B cell (primary cell): ENCODE results near the gene CYP17A1. TPM values are rescaled to one million over a fixed set of nuclear protein-coding genes. Genes with fewer than 3 reads are reported as not detected.
"Not testable (repeated sequence)": the region's sequence is repeated elsewhere in the genome, so short reads cannot be mapped to it uniquely, and the experiment has no call there.

ENCODE experiments used
- ATAC-seq: fragments of 200-7000 bp; cut with Tn5 transposase; one replicate; pipeline ENCODE4 v1.10.0; 2021; ENCODE audit warnings: low read depth, mild to moderate bottlenecking, moderate number of reproducible peaks, moderate library complexity
- CTCF ChIA-PET: fragments of 350-600 bp; sonication (Branson Sonifier 250); formaldehyde crosslinking; loops from one replicate; lab custom pipeline; 2021; ENCODE audit warnings: antibody characterized with exemption, inconsistent platforms; lab: Charles Lee
- POLR2A ChIA-PET: fragments of 350-600 bp; sonication (Branson Sonifier 250); formaldehyde crosslinking; loops from one replicate; lab custom pipeline; 2021; ENCODE audit warnings: antibody characterized with exemption; lab: Charles Lee
- DNase-seq: peaks from one replicate; pipeline ENCODE4 v3.0.0; 2013
- H2AFZ ChIP-seq: 2 replicates; pipeline ENCODE4 v1.6.1; 2012; ENCODE audit warnings: mild to moderate bottlenecking, low read depth, low read length; ENCODE audit not compliant: insufficient read depth, poor library complexity, severe bottlenecking
- H3K27ac ChIP-seq, 2 donors: 1 replicate in 1 of 2; 2 replicates in 1 of 2; pipeline ENCODE4 v1.5.1; 2012 to 2013; ENCODE audit warnings: low read length in 2 of 2, mild to moderate bottlenecking in 2 of 2, moderate library complexity in 1 of 2
- H3K27me3 ChIP-seq, 4 experiments: fragments of 200-600 bp in 1 of 4; sonication (generic) in 1 of 4; replicated peaks in 1 of 4; 1 replicate in 2 of 4; 2 replicates in 2 of 4; pipeline versions ENCODE4 v1.6.1 to v1.7.0; 2013 to 2016; ENCODE audit warnings: low read length in 3 of 4, mild to moderate bottlenecking in 2 of 4, mixed read lengths in 1 of 4, moderate library complexity in 1 of 4; ENCODE audit not compliant: insufficient read depth in 4 of 4, control insufficient read depth in 3 of 4; ENCODE audit errors: control extremely low read depth in 1 of 4
- H3K36me3 ChIP-seq, 2 experiments: replicated peaks in 1 of 2; 1 replicate in 1 of 2; 2 replicates in 1 of 2; pipeline versions ENCODE4 v1.6.1 to v1.7.1; 2013; ENCODE audit warnings: low read length in 1 of 2; ENCODE audit not compliant: insufficient read depth in 2 of 2, control insufficient read depth in 1 of 2; ENCODE audit errors: control extremely low read depth in 1 of 2, extremely low read depth in 1 of 2
- H3K4me1 ChIP-seq, 2 donors: fragments of 200-600 bp in 1 of 2; sonication (generic) in 1 of 2; 1 replicate in 1 of 2; 2 replicates in 1 of 2; pipeline versions ENCODE4 v1.5.1 to v1.6.1; 2013 to 2017; ENCODE audit warnings: low read length in 2 of 2; ENCODE audit not compliant: control insufficient read depth in 2 of 2, insufficient read depth in 2 of 2
- H3K4me2 ChIP-seq: replicated peaks from 2 replicates; pipeline ENCODE3; 2012; ENCODE audit warnings: mild to moderate bottlenecking, low read depth, low read length; ENCODE audit not compliant: poor library complexity, severe bottlenecking
- H3K4me3 ChIP-seq, 5 experiments: fragments of 200-600 bp in 1 of 5; sonication (generic) in 1 of 5; 1 replicate in 3 of 5; 2 replicates in 2 of 5; pipeline versions ENCODE4 v1.5.1 to v1.7.0; 2011 to 2016; ENCODE audit warnings: low read length in 4 of 5, mild to moderate bottlenecking in 4 of 5, low read depth in 2 of 5, control low read depth in 1 of 5, moderate library complexity in 1 of 5; ENCODE audit not compliant: insufficient read depth in 1 of 5; ENCODE audit errors: control extremely low read depth in 1 of 5, extremely low read depth in 1 of 5
- H3K79me2 ChIP-seq: fragments of 200-600 bp; sonication (generic); one replicate; pipeline ENCODE4 v1.6.0; 2016; ENCODE audit warnings: low read length; ENCODE audit not compliant: control insufficient read depth, insufficient read depth
- H3K9ac ChIP-seq: fragments of 200-600 bp; sonication (generic); 2 replicates; pipeline ENCODE4 v1.6.1; 2017; ENCODE audit warnings: mild to moderate bottlenecking, low read length, moderate library complexity
- H3K9me3 ChIP-seq, 3 donors: one replicate each; pipeline versions ENCODE4 v1.6.1 to v1.7.1; 2013; ENCODE audit warnings: low read length in 2 of 3; ENCODE audit not compliant: control insufficient read depth in 2 of 3, insufficient read depth in 1 of 3; ENCODE audit errors: control extremely low read depth in 1 of 3
- H4K20me1 ChIP-seq: 2 replicates; pipeline ENCODE4 v1.6.0; 2012; ENCODE audit warnings: mild to moderate bottlenecking, low read length; ENCODE audit not compliant: insufficient read depth, control insufficient read depth, poor library complexity, severe bottlenecking
- H3K27ac Mint-ChIP-seq: one replicate; pipeline ENCODE4 v1.8.0; 2021; ENCODE audit warnings: mixed read lengths
- H3K27me3 Mint-ChIP-seq: one replicate; pipeline ENCODE4 v1.8.0; 2021; ENCODE audit warnings: mixed read lengths
- H3K4me1 Mint-ChIP-seq: one replicate; pipeline ENCODE4 v1.8.0; 2021; ENCODE audit warnings: mixed read lengths
- H3K4me3 Mint-ChIP-seq: one replicate; pipeline ENCODE4 v1.8.0; 2021; ENCODE audit warnings: mixed read lengths
- H3K9me3 Mint-ChIP-seq: one replicate; pipeline ENCODE4 v1.8.0; 2022; ENCODE audit warnings: mixed read lengths; ENCODE audit not compliant: insufficient read depth
- EZH2 ChIP-seq: IDR thresholded peaks from 2 replicates; pipeline ENCODE4 v1.6.1; 2012; ENCODE audit warnings: borderline replicate concordance, low read depth, mild to moderate bottlenecking, moderate library complexity, low read length; ENCODE audit not compliant: insufficient read depth, poor library complexity, severe bottlenecking
- WGBS: methylation state at CpG from one replicate; pipeline ENCODE4 v1.1.5; 2013; ENCODE audit warnings: missing lambda C conversion rate; ENCODE audit not compliant: insufficient coverage; 5-methylcytosine and 5-hydroxymethylcytosine counted together
- intact Hi-C: fragments of 100-400 bp; cut with micrococcal nuclease; formaldehyde crosslinking; loops from one replicate; pipeline ENCODE4 v1.10.0; 2022
- polyA plus RNA-seq: library from polyadenylated mRNA; depleted of rRNA; stranded (reverse); fragments of >200 nt; gene quantifications from 2 replicates; pipeline ENCODE4 v1.2.3, GENCODE V29; 2012
- total RNA-seq, 2 donors: library from RNA; stranded (reverse); fragments of 120-200 nt in 1 of 2; gene quantifications; 1 replicate in 1 of 2; 2 replicates in 1 of 2; pipeline versions ENCODE4 v1.2.3 to v1.2.4, GENCODE V29; 2013 to 2022
- TF ChIP-seq, protein P1 (sequence below): fragments of 200-600 bp; IDR thresholded peaks from one replicate; pipeline ENCODE4 v1.8.0; 2022; ENCODE audit warnings: antibody characterized with exemption, mild to moderate bottlenecking

CYP17A1 gene
- total and polyA plus RNA-seq, 2 donors (not counting 1 experiment from before 2014, with no cell fraction given) = not detected

DNA sequence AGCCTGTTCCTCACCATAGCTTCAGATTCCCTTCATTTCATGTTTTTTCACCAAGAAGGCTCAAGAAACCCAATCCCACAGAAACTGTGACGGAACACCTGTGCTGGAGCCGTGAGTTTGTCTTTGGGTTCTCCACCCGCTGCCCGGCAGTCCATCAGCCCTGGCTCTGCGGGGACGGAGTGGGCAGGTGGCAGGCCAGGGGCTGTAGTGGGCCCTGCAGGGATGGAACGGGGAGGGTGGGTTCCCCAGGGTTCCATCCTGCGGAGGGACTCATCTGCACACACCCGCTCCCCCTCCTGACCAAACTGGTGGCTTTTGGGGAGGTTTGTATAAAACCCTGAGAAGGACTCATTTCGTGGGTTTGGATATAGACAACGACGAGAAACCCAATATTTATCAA lies 15.0 kb downstream of the CYP17A1 start:
- no peak overlapping the region for H3K4me3 ChIP-seq
- H3K4me1 ChIP-seq = peaks cover 5 to 9% of the 10 kb centered on the region in 2 donors
- H3K79me2 ChIP-seq = no peaks in the 10 kb centered on the region
- no peaks in the 10 kb centered on the region for H3K27me3 Mint-ChIP-seq
- H3K4me3 Mint-ChIP-seq = no peak overlapping the region
- WGBS = 88% methylated on average over 8 of the region's 12 CpGs
- no peak overlapping the region for H3K27ac ChIP-seq
- no peak for TF ChIP-seq EZH2
- TF ChIP-seq, protein P1, sequence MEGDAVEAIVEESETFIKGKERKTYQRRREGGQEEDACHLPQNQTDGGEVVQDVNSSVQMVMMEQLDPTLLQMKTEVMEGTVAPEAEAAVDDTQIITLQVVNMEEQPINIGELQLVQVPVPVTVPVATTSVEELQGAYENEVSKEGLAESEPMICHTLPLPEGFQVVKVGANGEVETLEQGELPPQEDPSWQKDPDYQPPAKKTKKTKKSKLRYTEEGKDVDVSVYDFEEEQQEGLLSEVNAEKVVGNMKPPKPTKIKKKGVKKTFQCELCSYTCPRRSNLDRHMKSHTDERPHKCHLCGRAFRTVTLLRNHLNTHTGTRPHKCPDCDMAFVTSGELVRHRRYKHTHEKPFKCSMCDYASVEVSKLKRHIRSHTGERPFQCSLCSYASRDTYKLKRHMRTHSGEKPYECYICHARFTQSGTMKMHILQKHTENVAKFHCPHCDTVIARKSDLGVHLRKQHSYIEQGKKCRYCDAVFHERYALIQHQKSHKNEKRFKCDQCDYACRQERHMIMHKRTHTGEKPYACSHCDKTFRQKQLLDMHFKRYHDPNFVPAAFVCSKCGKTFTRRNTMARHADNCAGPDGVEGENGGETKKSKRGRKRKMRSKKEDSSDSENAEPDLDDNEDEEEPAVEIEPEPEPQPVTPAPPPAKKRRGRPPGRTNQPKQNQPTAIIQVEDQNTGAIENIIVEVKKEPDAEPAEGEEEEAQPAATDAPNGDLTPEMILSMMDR = no peak
- H3K9me3 ChIP-seq = no peaks in the 10 kb centered on the region
- H3K9me3 Mint-ChIP-seq = no peaks in the 10 kb centered on the region
- intact Hi-C loops = no loop called here
- H2AFZ ChIP-seq = no peak overlapping the region
- H3K27ac Mint-ChIP-seq = no peak overlapping the region
- ATAC-seq (no peak), DNase-seq (no peak)
- CTCF ChIA-PET = interaction anchor here (1.8 kb wide), 1 partner anchor 13 kb away, joined by 7 read pairs; no protein-coding TSS in a partner anchor
- peaks cover 10% of the 10 kb centered on the region for H3K4me1 Mint-ChIP-seq
- H3K9ac ChIP-seq = no peak overlapping the region
- H3K27me3 ChIP-seq = no peaks in the 10 kb centered on the region
- no peaks in the 10 kb centered on the region for H3K36me3 ChIP-seq
- H3K4me2 ChIP-seq = no peak overlapping the region
- H4K20me1 ChIP-seq = no peaks in the 10 kb centered on the region
- POLR2A ChIA-PET = no interaction called here

DNA sequence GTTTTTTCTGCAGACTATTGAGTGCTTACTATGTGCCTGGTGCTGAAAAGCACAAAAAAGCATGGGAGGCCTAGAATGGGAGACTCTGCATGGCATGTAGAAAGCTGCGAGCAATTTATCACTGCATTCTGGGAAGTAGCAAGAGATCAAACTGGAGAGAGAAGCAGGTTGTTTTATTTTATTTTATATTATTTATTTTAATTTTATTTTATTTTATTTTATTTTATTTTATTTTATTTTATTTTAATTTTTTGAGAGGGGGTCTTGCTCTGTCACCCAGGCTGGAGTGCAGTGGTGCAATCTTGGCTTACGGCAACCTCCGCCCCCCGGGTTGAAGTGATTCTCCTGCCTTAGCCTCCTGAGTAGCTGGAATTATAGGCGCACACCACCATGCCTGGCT lies 17.2 kb downstream of the CYP17A1 start:
- H3K9ac ChIP-seq, H3K9me3 Mint-ChIP-seq, intact Hi-C loops, DNase-seq, H3K4me3 ChIP-seq, H4K20me1 ChIP-seq, H3K4me1 ChIP-seq, H3K4me2 ChIP-seq, H3K27me3 Mint-ChIP-seq, H2AFZ ChIP-seq, H3K27ac ChIP-seq, H3K27ac Mint-ChIP-seq, H3K79me2 ChIP-seq, H3K9me3 ChIP-seq, POLR2A ChIA-PET, ATAC-seq, H3K4me3 Mint-ChIP-seq, H3K27me3 ChIP-seq: not testable (repeated sequence)
- WGBS = no CpG with 5 or more reads among the region's 5 CpGs
- H3K36me3 ChIP-seq = peaks cover 0 to 12% of the 10 kb centered on the region in 2 experiments
- CTCF ChIA-PET = interaction anchor here (1.6 kb wide), 1 partner anchor 13 kb away, joined by 3 read pairs; no protein-coding TSS in a partner anchor
- peaks cover 17% of the 10 kb centered on the region for H3K4me1 Mint-ChIP-seq
